SK-N-MC (cell line): Measurements from ENCODE around the gene PTPRN2.
A peak's percentile ranks its signal among the peaks of the same experiment; 100 is the strongest.
"Not testable (repeated sequence)": the region's sequence is repeated elsewhere in the genome, so short reads cannot be mapped to it uniquely, and the experiment has no call there.

Experiments used
- DNase-seq: peaks from one replicate; pipeline ENCODE4 v3.0.0-alpha.2; 2011; ENCODE audit warnings: low read depth, low spot score
- H3K27ac ChIP-seq: fragments of 200-600 bp; sonication (generic); 2 replicates; pipeline ENCODE4 v1.5.1; 2016; ENCODE audit warnings: mixed run types
- H3K36me3 ChIP-seq: fragments of 200-600 bp; sonication (generic); 2 replicates; pipeline ENCODE4 v1.6.1; 2017; ENCODE audit warnings: antibody characterized with exemption, low read length, mixed read lengths; ENCODE audit not compliant: insufficient read depth
- H3K4me3 ChIP-seq: fragments of 200-600 bp; sonication (generic); 2 replicates; pipeline ENCODE4 v1.5.1; 2016
- H3K9ac ChIP-seq: fragments of 200-600 bp; sonication (generic); 2 replicates; pipeline ENCODE4 v1.8.0; 2017; ENCODE audit warnings: mixed run types, mixed read lengths; ENCODE audit not compliant: insufficient read length
- H3K9me3 ChIP-seq: fragments of 200-600 bp; sonication (generic); 2 replicates; pipeline ENCODE4 v1.6.1; 2017; ENCODE audit warnings: low read depth, mild to moderate bottlenecking, antibody characterized with exemption, low read length, moderate library complexity, mixed read lengths
- EZH2 ChIP-seq: fragments of 200-600 bp; sonication (generic); IDR thresholded peaks from one replicate; pipeline ENCODE4 v1.6.1; 2017; ENCODE audit warnings: antibody characterized with exemption
- FOXP2 ChIP-seq: optimal IDR thresholded peaks from 2 replicates; pipeline ENCODE3; 2011; ENCODE audit warnings: mild to moderate bottlenecking, moderate library complexity; ENCODE audit not compliant: insufficient read depth; ENCODE audit errors: extremely low read length, control extremely low read depth
- POLR2AphosphoS5 ChIP-seq: IDR thresholded peaks from 2 replicates; pipeline ENCODE4 v1.6.1; 2012; ENCODE audit warnings: mild to moderate bottlenecking, low read depth, low read length, borderline replicate concordance

PTPRN2 gene

GRCh38 chr7:158042156-158042880 is 545.3 kb downstream of the PTPRN2 start:
- H3K27ac ChIP-seq: no peak overlapping the region
- H3K4me3 ChIP-seq: no peak overlapping the region
- no peaks in the 10 kb centered on the region for H3K36me3 ChIP-seq
- no peak for DNase-seq
- H3K9ac ChIP-seq: no peak overlapping the region
- H3K9me3 ChIP-seq: no peaks in the 10 kb centered on the region
- no peak for TF ChIP-seq POLR2AphosphoS5
- TF ChIP-seq FOXP2: no peak
- TF ChIP-seq EZH2: peak; percentile 75

GRCh38 chr7:158040199-158040598 is 547.4 kb downstream of the PTPRN2 start:
- H3K9me3 ChIP-seq: no peaks in the 10 kb centered on the region
- no peak overlapping the region for H3K27ac ChIP-seq
- H3K9ac ChIP-seq: no peak overlapping the region
- TF ChIP-seq EZH2 (no peak), POLR2AphosphoS5 (no peak), FOXP2 (no peak)
- DNase-seq: no peak
- H3K36me3 ChIP-seq: no peaks in the 10 kb centered on the region
- H3K4me3 ChIP-seq: no peak overlapping the region

DNA sequence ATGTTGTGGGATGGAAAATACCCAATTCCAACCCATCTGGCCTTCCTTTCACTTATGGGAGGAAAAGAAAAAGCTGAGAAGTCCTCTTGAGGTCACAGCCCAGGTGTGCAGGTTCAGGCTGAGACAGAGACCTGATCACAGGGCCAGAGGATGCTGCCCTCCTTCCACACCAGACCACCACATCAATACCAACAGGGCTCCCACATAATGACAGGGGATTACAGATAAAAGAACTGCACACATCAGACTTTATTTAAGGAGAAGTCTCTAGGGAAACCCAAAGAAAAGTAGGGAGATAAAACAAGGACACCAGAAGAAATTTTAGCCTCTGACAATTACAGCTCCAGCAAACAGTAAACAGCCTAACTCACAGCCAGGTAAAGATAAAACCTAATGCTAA is 548.4 kb downstream of the PTPRN2 start:
- no peak for TF ChIP-seq FOXP2
- TF ChIP-seq EZH2: no peak
- TF ChIP-seq POLR2AphosphoS5: no peak
- H3K9me3 ChIP-seq: no peaks in the 10 kb centered on the region
- no peak overlapping the region for H3K4me3 ChIP-seq

DNA sequence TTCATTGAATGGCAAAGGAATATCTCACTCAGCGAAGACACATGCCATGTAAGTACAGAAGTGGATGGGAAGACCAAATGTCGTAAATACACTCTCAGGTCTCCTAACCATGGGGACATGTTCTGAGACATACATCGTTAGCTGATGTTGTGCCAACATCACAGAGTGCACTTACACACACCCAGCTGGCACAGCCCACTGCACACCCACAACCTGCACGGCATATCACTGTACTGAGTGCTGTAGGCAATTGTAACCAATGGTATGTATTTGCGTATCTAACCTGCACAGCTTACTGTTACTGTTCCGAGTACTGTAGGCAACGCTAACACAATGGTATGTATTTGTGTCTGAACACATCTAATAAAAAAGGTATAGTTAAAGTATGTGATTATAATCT is 550.4 kb downstream of the PTPRN2 start:
- Histone ChIP-seq H3K9me3 (no peaks in the 10 kb centered on the region), H3K4me3 (no peak overlapping the region), H3K36me3 (no peaks in the 10 kb centered on the region), H3K9ac (no peak overlapping the region), H3K27ac (no peak overlapping the region)
- no peak for TF ChIP-seq POLR2AphosphoS5
- TF ChIP-seq FOXP2: no peak
- no peak for DNase-seq

More for the DNA sequence above, 548.4 kb downstream of the PTPRN2 start:
- Histone ChIP-seq H3K36me3 (no peaks in the 10 kb centered on the region), H3K27ac (no peak overlapping the region), H3K9ac (no peak overlapping the region)
- no peak for DNase-seq

DNA sequence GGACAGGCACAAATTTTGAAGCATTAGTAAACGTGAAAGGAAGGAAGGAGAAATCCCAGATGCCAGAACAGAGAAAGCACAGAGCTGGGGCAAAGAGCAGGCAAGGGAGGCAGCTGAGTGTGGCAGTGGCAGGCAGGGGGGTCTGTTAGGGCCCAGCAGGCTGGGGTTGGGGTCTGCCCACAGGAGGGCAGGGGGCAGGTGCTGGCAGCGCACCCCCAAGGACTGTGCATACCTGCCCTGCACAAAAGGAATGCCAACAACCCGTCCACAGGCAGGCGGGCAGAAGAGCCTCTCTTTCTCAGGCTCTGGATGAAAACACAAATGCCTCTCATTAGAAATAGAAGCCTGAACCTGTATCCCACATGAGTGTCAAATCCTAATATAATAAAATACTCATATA is 552.3 kb downstream of the PTPRN2 start:
- TF ChIP-seq EZH2 (no peak), FOXP2 (no peak), POLR2AphosphoS5 (no peak)
- no peaks in the 10 kb centered on the region for H3K36me3 ChIP-seq
- H3K27ac ChIP-seq: no peak overlapping the region
- no peak for DNase-seq
- H3K4me3 ChIP-seq: no peak overlapping the region
- no peaks in the 10 kb centered on the region for H3K9me3 ChIP-seq
- H3K9ac ChIP-seq: no peak overlapping the region

DNA sequence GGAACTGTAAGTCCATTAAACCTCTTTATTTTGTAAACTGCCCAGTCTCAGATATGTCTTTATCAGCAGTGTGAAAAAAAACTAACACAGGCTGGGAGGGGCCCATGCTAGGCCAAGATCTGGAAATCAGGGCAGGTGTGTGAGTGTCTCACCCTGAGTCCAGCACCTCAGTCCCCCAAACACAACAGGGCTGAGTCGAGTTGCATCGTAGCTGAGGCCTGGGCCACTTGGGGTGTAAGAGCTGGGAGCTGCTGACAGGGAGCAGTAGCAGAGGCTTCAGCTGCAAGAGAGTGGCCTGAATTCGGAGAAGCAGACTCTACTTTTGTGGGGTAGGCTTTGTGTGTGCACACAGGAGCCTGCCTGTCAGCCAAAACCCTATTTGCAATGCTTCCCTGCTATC is 553.1 kb downstream of the PTPRN2 start:
- Histone ChIP-seq H3K9ac (no peak overlapping the region), H3K4me3 (no peak overlapping the region), H3K9me3 (no peaks in the 10 kb centered on the region), H3K27ac (no peak overlapping the region), H3K36me3 (no peaks in the 10 kb centered on the region)
- no peak for TF ChIP-seq FOXP2
- no peak for TF ChIP-seq EZH2
- TF ChIP-seq POLR2AphosphoS5: no peak
- DNase-seq: no peak

DNA sequence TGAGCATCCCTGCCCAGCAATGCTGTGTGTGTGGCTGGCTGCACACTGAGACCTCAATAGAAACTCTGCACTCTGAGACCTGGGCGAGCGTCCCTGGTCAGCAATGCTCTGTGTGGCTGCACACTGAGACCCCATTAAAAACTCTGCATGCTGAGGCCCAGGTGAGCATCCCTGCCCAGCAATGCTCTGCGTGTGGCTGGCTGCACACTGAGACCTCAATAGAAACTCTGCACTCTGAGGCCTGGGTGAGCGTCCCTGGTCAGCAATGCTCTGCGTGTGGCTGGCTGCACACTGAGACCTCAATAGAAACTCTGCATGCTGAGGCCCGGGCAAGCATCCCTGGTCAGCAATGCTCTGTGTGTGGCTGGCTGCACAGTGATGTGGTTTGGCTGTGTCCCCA is 553.7 kb downstream of the PTPRN2 start:
- not testable (repeated sequence) for H3K9me3 ChIP-seq, H3K27ac ChIP-seq, H3K36me3 ChIP-seq, H3K4me3 ChIP-seq, H3K9ac ChIP-seq, DNase-seq

DNA sequence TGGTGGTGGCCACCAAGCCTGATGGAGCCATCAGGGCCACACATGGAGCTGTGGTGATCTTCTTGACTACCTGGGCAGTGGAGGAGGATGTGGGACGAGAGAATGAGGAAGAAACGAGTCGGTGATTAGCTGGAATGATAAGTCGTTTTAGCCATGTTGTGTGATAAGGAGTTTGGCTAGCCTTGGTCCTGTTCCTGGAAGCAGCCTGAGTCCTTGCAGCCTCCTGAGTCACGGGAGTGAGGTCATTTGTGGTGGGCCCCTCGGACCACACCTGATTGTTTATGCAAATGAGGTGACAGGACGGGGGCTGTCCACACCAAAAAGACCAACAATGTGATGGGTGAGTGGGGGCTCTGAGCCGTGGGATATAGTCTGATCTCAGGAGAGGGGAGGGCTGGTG is 554.4 kb downstream of the PTPRN2 start:
- Histone ChIP-seq H3K9ac (no peak overlapping the region), H3K27ac (no peak overlapping the region)

DNA sequence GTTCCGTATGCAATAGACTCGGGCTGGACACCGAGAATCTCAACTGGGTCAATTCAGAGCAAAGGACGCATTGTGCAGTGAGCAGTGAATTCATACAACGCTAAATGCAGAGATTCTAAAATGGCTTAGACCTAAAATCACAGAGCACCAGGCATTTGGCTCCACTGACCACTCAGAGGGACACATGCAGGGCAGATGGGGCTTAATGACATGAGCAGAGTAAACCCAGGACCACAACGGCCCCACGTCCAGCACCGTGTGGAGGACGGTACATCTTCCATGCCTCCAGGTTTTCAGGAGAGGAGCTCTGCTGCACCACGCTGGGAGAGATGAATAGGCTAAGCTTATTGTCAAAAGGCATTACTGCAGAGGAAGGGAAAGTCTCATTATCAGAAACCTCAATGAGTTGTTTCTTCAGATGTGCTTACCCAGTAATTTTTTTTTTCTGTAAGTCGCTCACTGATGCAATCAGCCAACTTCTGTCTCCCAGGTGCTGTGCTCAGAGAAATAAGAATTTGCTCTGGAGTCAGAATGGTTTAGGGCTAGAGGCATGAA is 555.0 kb downstream of the PTPRN2 start:
- DNase-seq: no peak
- TF ChIP-seq POLR2AphosphoS5 (no peak), EZH2 (no peak), FOXP2 (no peak)
- H3K9me3 ChIP-seq: no peaks in the 10 kb centered on the region
- no peak overlapping the region for H3K27ac ChIP-seq
- no peak overlapping the region for H3K4me3 ChIP-seq
- H3K36me3 ChIP-seq: no peaks in the 10 kb centered on the region
- no peak overlapping the region for H3K9ac ChIP-seq

More for the DNA sequence above, 554.4 kb downstream of the PTPRN2 start:
- no peak overlapping the region for H3K4me3 ChIP-seq
- H3K9me3 ChIP-seq: no peaks in the 10 kb centered on the region
- DNase-seq: no peak
- TF ChIP-seq EZH2 (no peak), FOXP2 (no peak), POLR2AphosphoS5 (no peak)
- H3K36me3 ChIP-seq: no peaks in the 10 kb centered on the region
